HG02763 (cell line): ENCODE measurements around the gene NBAS.
"Not testable (repeated sequence)": the region's sequence is repeated elsewhere in the genome, so short reads cannot be mapped to it uniquely, and the experiment has no call there.

Experiments
- ATAC-seq: cut with Tn5 transposase; IDR thresholded peaks from one replicate; pipeline ENCODE4 v1.9.1; 2021; ENCODE audit warnings: mild to moderate bottlenecking, moderate library complexity; ENCODE audit not compliant: unreplicated experiment

The NBAS gene

GRCh38 chr2:15278296-15278695, 282.8 kb downstream of the NBAS start:
- no peak for ATAC-seq

DNA sequence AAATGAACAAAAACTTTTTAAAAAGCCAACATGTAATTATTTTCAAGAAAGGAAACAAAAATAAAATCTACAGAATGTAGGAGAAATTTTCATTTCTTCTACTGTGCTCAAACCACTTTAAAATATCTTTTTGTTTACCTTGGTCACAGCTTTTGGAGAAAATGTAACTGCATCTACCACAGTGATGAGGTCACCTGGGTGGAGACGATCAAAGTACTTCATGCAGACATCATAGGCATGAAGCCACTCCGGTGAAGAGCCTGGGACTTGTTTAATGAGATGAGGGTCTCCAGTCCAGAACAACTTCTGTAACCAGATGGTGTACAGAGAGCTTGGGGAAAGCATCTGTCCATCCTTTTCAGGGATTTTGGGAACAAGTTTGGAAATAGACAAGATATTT, 285.8 kb downstream of the NBAS start:
- no peak for ATAC-seq

- no peak for ATAC-seq
These were observed 287.7 kb downstream of the NBAS start for GRCh38 chr2:15273452-15273851.

- ATAC-seq, result no peak
These were observed 288.2 kb downstream of the NBAS start for GRCh38 chr2:15272942-15273341.

GRCh38 chr2:15271941-15272542, 289.1 kb downstream of the NBAS start:
- no peak for ATAC-seq

DNA sequence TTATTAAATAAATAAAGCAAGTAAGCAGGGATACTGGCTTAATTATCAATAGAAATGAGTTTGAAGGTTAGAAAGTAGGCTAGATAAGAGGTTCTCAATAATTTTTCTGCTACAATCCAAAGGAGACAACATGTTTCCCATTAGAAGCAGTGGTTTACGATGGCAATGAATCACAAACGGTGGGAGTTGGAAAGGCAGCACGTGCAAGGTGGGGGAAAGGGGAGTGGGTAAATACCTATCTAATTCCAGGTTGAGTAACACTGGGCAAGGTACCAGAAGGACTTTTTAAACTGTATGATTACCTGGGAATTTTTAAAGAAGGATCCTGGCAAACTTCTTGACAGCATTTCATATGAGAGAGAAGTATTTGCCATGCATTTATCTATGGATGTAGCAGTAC, 289.9 kb downstream of the NBAS start:
- no peak for ATAC-seq

- no peak for ATAC-seq
These were observed 292.1 kb downstream of the NBAS start for GRCh38 chr2:15269043-15269442.

DNA sequence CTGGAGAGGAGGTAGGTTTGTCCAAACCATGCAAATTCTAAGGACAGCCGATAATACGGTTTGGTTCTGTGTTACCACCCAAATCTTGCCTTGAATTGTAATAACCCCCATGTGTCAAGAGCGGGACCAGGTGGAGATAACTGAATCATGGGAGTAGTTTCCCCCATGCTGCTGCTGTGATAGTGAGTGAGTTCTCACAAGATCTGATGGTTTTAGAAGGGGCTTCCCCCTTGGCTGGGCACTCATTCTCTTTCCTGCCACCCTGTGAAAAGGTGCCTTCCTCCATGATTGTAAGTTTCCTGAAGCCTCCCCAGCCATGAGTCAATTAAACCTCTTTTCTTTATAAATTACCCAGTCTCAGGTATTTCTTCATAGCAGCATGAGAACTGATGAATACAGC, 295.2 kb downstream of the NBAS start:
- no peak for ATAC-seq

DNA sequence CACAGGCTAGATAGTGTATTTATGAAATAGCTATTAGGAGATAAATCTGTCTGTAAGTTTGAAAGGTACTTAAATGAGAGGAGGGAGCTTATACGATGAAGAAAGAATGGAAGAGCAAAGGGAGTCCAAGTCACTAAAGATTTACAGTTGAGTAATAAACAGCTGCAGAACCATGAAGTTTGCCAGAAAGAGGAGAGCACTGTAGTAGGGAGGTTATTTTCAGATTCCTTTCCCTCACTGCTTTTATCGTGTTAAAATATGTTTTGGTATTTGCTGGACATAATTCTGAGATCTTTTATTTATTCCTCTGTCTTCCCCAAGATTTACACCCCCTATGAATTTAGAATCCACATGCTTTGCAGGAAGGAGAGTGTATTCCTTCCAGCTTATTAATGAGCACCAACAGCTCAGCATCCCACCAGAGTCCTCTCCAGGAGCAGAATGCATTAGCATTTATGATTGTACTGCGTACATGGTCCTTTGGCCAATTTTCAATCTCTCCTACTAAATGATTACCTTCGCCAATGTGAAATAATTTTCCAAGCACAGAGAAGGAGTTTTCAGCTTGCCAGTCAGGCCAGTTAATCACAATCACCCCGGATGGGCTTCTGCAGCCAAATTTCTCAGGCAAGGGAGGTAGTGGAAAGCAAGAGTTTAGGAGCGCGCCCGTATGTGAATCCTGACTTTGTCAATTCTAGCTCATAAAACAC, 297.0 kb downstream of the NBAS start:
- ATAC-seq, result no peak

DNA sequence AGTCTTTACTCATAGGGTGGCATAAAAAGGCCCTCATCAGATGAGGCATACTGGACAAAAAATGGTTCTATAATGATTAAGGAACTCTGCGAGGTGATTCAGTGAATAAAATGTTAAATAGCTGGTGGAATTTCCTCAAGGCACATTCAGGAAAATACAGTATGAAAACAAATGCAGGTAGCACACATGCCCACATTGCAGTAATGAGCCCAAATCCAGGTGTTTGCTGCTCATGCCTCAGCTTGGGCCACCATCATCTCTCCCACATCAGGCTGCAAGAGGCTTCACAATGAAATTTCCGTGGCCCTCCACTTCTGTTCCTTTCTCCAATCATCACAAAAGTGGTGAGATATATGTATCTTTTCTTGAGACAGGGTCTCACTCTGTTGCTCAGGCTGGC, 298.3 kb downstream of the NBAS start:
- no peak for ATAC-seq

DNA sequence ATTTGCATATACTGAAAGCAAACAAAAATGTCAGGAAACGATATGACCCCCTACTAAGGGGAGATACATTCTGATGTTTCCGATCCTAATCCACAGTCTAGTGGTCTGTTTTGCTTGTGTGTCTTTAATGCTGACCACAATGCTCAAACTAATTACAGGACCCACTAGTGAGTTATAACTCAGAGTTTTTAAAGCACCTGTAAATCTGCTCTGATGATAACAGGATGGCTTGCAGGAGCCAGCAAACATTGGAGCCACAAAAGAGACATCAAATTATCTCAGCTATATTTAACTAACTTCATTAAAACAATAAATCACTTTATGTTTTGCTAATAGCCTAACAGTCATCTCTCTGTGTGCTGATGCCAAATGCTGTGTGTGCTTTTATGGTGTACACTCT, 300.3 kb downstream of the NBAS start:
- no peak for ATAC-seq

- no peak for ATAC-seq
These were observed 300.9 kb downstream of the NBAS start for GRCh38 chr2:15260196-15260595.

- ATAC-seq, result no peak
These were observed 301.8 kb downstream of the NBAS start for GRCh38 chr2:15259356-15259756.

- not testable (repeated sequence) for ATAC-seq
These were observed 302.7 kb downstream of the NBAS start for GRCh38 chr2:15258385-15258784.

DNA sequence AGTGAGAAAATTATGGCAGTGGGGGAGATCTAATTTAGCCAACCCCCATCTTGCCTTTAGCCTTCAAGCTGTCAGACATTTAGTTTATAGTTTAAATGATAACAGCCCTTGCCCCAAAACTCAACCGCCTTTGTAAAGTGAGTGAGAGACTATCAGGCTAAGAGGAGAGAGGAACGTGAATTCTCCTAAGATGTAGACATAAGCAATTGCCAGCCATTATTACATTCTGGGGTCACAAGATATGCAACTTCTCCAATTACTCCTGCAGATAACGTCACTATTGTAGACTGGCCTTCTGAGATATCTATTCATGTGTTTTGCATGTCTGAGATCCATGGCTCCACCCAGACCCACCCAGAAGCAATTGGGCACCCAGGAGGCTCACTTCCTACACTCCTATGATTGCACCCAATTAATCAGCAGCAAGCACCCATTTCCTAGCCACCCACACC, 307.3 kb downstream of the NBAS start:
- no peak for ATAC-seq

DNA sequence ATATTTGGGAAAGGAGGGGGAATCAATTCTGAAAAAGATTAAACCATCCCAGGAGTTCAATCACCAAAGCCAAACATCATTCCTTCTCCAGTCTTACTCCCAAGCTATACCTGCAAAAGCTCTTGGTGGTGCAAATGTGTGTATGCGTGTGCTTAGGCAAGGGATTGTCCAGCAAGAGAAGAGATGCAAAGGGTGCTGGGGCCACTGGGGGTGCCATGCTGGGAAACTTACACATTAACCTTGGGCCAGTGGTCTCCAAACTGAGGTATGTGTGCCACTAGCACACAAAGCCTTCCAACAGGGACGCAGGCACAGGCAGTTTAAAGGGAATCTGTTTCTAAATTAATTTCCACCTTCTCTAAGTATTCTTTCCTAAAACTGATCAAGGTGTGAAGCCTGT, 307.9 kb downstream of the NBAS start:
- ATAC-seq, result no peak

- no peak for ATAC-seq
These were observed 309.4 kb downstream of the NBAS start for GRCh38 chr2:15251753-15252152.

- not testable (repeated sequence) for ATAC-seq
These were observed 310.2 kb downstream of the NBAS start for GRCh38 chr2:15250946-15251345.

- no peak for ATAC-seq
These were observed 314.3 kb downstream of the NBAS start for GRCh38 chr2:15246870-15247269.

DNA sequence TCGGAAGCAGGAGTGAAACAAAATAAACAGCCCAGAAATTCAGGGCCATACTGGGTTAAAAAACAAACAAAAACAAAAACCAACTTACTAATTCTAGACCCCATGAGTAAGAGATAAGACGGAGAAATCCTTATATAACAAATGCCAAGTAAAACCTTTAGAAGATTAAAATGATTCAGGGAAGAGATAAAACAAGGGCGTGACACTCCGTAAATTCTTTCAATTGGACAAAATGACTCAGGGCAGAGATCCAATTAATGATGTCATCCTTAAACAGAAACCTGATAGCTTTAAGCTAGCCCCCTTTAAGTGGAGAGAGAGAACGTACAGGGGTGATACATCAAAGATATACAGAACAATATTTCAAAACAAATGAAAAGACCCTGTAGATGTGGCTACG, 317.4 kb downstream of the NBAS start:
- ATAC-seq, result no peak

GRCh38 chr2:15242936-15243461, 318.1 kb downstream of the NBAS start:
- no peak for ATAC-seq

- no peak for ATAC-seq
These were observed 319.2 kb downstream of the NBAS start for GRCh38 chr2:15241929-15242328.

GRCh38 chr2:15241201-15241600, 319.9 kb downstream of the NBAS start:
- no peak for ATAC-seq
